22Rv1 (cell line): Measurements from ENCODE around the gene GGA1.

Source experiments
- H3K27ac ChIP-seq: fragments of 450-650 bp; 2 replicates; pipeline ENCODE4 v1.5.1; 2017
- CTCF ChIP-seq: fragments of 450-650 bp; IDR thresholded peaks from 2 replicates; pipeline ENCODE4 v1.5.1; 2017; ENCODE audit warnings: mild to moderate bottlenecking
- ZFX ChIP-seq: fragments of 450-650 bp; IDR thresholded peaks from 2 replicates; pipeline ENCODE4 v1.6.1; 2017; ENCODE audit warnings: antibody characterized with exemption, borderline replicate concordance

The GGA1 gene

GRCh38 chr22:37633089-37633624, 24.5 kb downstream of the GGA1 start:
- H3K27ac ChIP-seq: no peak overlapping the region
- TF ChIP-seq ZFX (no peak), CTCF (no peak)

- no peak overlapping the region for H3K27ac ChIP-seq
- TF ChIP-seq CTCF (no peak), ZFX (no peak)
These were observed 25.2 kb downstream of the GGA1 start for GRCh38 chr22:37633625-37634416.

GRCh38 chr22:37634417-37634924, 25.8 kb downstream of the GGA1 start:
- TF ChIP-seq ZFX (no peak), CTCF (no peak)
- H3K27ac ChIP-seq: no peak overlapping the region

- no peak for TF ChIP-seq CTCF
- TF ChIP-seq ZFX: no peak
- no peak overlapping the region for H3K27ac ChIP-seq
These were observed 26.5 kb downstream of the GGA1 start for GRCh38 chr22:37635157-37635556.

- no peak for TF ChIP-seq CTCF
- no peak for TF ChIP-seq ZFX
- H3K27ac ChIP-seq: peak overlapping the region; percentile 73; the same call in 1 of the 2 replicates
These were observed 27.7 kb downstream of the GGA1 start for GRCh38 chr22:37636186-37636948.

- H3K27ac ChIP-seq: peak overlapping the region; percentile 73
- TF ChIP-seq ZFX (no peak), CTCF (no peak)
These were observed 28.3 kb downstream of the GGA1 start for GRCh38 chr22:37636949-37637273.
